GM23338 (cell line): ENCODE measurements around the gene THADA. TPM values are rescaled to one million over a fixed set of nuclear protein-coding genes. Genes with fewer than 3 reads are reported as not detected.

Experiments
- ATAC-seq: fragments of 200-7000 bp; cut with Tn5 transposase; 3 replicates; pipeline ENCODE4 v1.9.1; 2020
- DNase-seq: peaks from one replicate; pipeline ENCODE4 v3.0.0-alpha.2; 2015; ENCODE audit warnings: low spot score
- H2AFZ ChIP-seq: fragments of 200-600 bp; sonication (generic); 2 replicates; pipeline ENCODE4 v1.8.0; 2016; ENCODE audit warnings: antibody characterized with exemption, mild to moderate bottlenecking, moderate library complexity
- H3F3A ChIP-seq: fragments of 200-600 bp; sonication (generic); replicated peaks from 2 replicates; pipeline ENCODE4 v1.8.0; 2017; ENCODE audit warnings: antibody characterized with exemption, mixed run types, low read depth
- H3K27ac ChIP-seq: fragments of 200-600 bp; sonication (generic); 2 replicates; pipeline ENCODE4 v1.6.1; 2016; ENCODE audit warnings: low read depth
- H3K27me3 ChIP-seq: fragments of 200-600 bp; sonication (generic); 2 replicates; pipeline ENCODE4 v1.8.0; 2016; ENCODE audit warnings: mild to moderate bottlenecking, mixed run types, moderate library complexity; ENCODE audit not compliant: insufficient read depth
- H3K36me3 ChIP-seq: fragments of 200-600 bp; sonication (generic); 2 replicates; pipeline ENCODE4 v1.8.0; 2016; ENCODE audit warnings: mild to moderate bottlenecking; ENCODE audit not compliant: insufficient read depth
- H3K4me1 ChIP-seq: fragments of 200-600 bp; sonication (generic); 2 replicates; pipeline ENCODE4 v1.8.0; 2016; ENCODE audit warnings: mild to moderate bottlenecking, moderate library complexity; ENCODE audit not compliant: insufficient read depth
- H3K4me2 ChIP-seq: fragments of 200-600 bp; sonication (generic); 2 replicates; pipeline ENCODE4 v1.7.1; 2017; ENCODE audit warnings: mixed run types
- H3K4me3 ChIP-seq: fragments of 200-600 bp; sonication (generic); 2 replicates; pipeline ENCODE4 v1.6.1; 2016; ENCODE audit warnings: mixed run types
- H3K79me2 ChIP-seq: fragments of 200-600 bp; sonication (generic); replicated peaks from 2 replicates; pipeline ENCODE4 v1.8.0; 2017; ENCODE audit warnings: mild to moderate bottlenecking; ENCODE audit not compliant: insufficient read depth
- H3K9me2 ChIP-seq: fragments of 200-600 bp; sonication (generic); 2 replicates; pipeline ENCODE4 v1.8.0; 2017; ENCODE audit not compliant: insufficient read depth
- H4K20me1 ChIP-seq: fragments of 200-600 bp; sonication (generic); replicated peaks from 2 replicates; pipeline ENCODE4 v1.8.0; 2017; ENCODE audit warnings: mild to moderate bottlenecking; ENCODE audit not compliant: insufficient read depth
- H3K27ac Mint-ChIP-seq: 2 replicates; pipeline ENCODE4 v1.8.0; 2020; ENCODE audit warnings: inconsistent platforms, mild to moderate bottlenecking, moderate library complexity, mixed read lengths
- H3K27me3 Mint-ChIP-seq: 3 replicates; pipeline ENCODE4 v1.8.0; 2022; ENCODE audit warnings: low read depth, mild to moderate bottlenecking, moderate library complexity, mixed read lengths, inconsistent platforms; ENCODE audit not compliant: insufficient read depth, poor library complexity
- H3K36me3 Mint-ChIP-seq: 3 replicates; pipeline ENCODE4 v1.8.0; 2021; ENCODE audit warnings: low read depth, mild to moderate bottlenecking, inconsistent platforms, moderate library complexity, mixed read lengths
- H3K4me1 Mint-ChIP-seq: 3 replicates; pipeline ENCODE4 v1.8.0; 2020; ENCODE audit warnings: mild to moderate bottlenecking, inconsistent platforms, mixed read lengths
- H3K4me3 Mint-ChIP-seq: 3 replicates; pipeline ENCODE4 v1.8.0; 2021; ENCODE audit warnings: moderate library complexity, mild to moderate bottlenecking, inconsistent platforms, mixed read lengths
- H3K9me3 Mint-ChIP-seq: 3 replicates; pipeline ENCODE4 v1.8.0; 2020; ENCODE audit warnings: moderate library complexity, mild to moderate bottlenecking, inconsistent platforms, mixed read lengths
- CREB1 ChIP-seq: fragments of 250-450 bp; sonication (Bioruptor Pico); IDR thresholded peaks from 2 replicates; pipeline ENCODE4 v1.5.0; 2020; ENCODE audit warnings: low read depth, mild to moderate bottlenecking, moderate library complexity
- ETS1 ChIP-seq: IDR thresholded peaks from 2 replicates; pipeline ENCODE4 v1.6.1; 2016; ENCODE audit warnings: antibody characterized with exemption
- EZH2 ChIP-seq: fragments of 200-600 bp; sonication (generic); IDR thresholded peaks from one replicate; pipeline ENCODE4 v1.8.0; 2017; ENCODE audit warnings: antibody characterized with exemption, mild to moderate bottlenecking, low read depth; ENCODE audit not compliant: unreplicated experiment
- EZH2phosphoT487 ChIP-seq: fragments of 200-600 bp; sonication (generic); IDR thresholded peaks from one replicate; pipeline ENCODE4 v1.8.1; 2018; ENCODE audit warnings: antibody characterized with exemption; ENCODE audit not compliant: unreplicated experiment
- JUNB ChIP-seq: IDR thresholded peaks from one replicate; pipeline ENCODE4 v1.6.1; 2016; ENCODE audit warnings: antibody characterized with exemption; ENCODE audit not compliant: unreplicated experiment
- NANOG ChIP-seq: IDR thresholded peaks from 2 replicates; pipeline ENCODE4 v1.6.1; 2016; ENCODE audit warnings: antibody characterized with exemption, borderline replicate concordance
- POLR2AphosphoS5 ChIP-seq: IDR thresholded peaks from 2 replicates; pipeline ENCODE4 v1.6.1; 2016; ENCODE audit warnings: antibody characterized with exemption, low read depth
- STAT1 ChIP-seq: IDR thresholded peaks from one replicate; pipeline ENCODE4 v1.6.1; 2016; ENCODE audit warnings: antibody characterized with exemption; ENCODE audit not compliant: unreplicated experiment
- ZNF114 ChIP-seq: fragments of 250-450 bp; sonication (Bioruptor Pico); IDR thresholded peaks from 2 replicates; pipeline ENCODE4 v1.5.0; 2020; ENCODE audit warnings: mild to moderate bottlenecking, moderate library complexity
- ZNF331 ChIP-seq: fragments of 250-450 bp; sonication (Bioruptor Pico); IDR thresholded peaks from 2 replicates; pipeline ENCODE4 v1.5.0; 2020; ENCODE audit warnings: low read depth, mild to moderate bottlenecking, moderate library complexity
- ZNF462 ChIP-seq: fragments of 250-450 bp; sonication (Bioruptor Pico); IDR thresholded peaks from 2 replicates; pipeline ENCODE4 v1.5.0; 2020; ENCODE audit warnings: mild to moderate bottlenecking, moderate library complexity
- polyA plus RNA-seq: library from polyadenylated mRNA; unstranded; fragments of >200 nt; fragmentation: Nextera tagmentation; extraction: Ambion mirVana; gene quantifications from 2 replicates; pipeline ENCODE4 v1.2.1, GENCODE V29; 2016
- total RNA-seq: library from RNA; depleted of rRNA; stranded (reverse); fragments of >200 nt; shearing (Covaris generic); gene quantifications from 2 replicates; pipeline ENCODE4 v1.2.3, GENCODE V29; 2014
- TF ChIP-seq, protein P1 (sequence below): IDR thresholded peaks from one replicate; pipeline ENCODE4 v1.6.1; 2018; ENCODE audit warnings: antibody characterized with exemption; ENCODE audit not compliant: unreplicated experiment
- TF ChIP-seq, protein P2 (sequence below), 2 experiments: fragments of 200-600 bp in 1 of 2; sonication (generic) in 1 of 2; conservative IDR thresholded peaks; 2 replicates each; pipeline versions ENCODE4 v1.5.1 to v1.6.1; 2016 to 2017; ENCODE audit warnings: antibody characterized with exemption in 2 of 2, low read depth in 2 of 2, mild to moderate bottlenecking in 2 of 2, moderate library complexity in 1 of 2

THADA gene
- total and polyA plus RNA-seq, 2 experiments from 2014 or later, result 17.0 to 30.7 TPM

DNA sequence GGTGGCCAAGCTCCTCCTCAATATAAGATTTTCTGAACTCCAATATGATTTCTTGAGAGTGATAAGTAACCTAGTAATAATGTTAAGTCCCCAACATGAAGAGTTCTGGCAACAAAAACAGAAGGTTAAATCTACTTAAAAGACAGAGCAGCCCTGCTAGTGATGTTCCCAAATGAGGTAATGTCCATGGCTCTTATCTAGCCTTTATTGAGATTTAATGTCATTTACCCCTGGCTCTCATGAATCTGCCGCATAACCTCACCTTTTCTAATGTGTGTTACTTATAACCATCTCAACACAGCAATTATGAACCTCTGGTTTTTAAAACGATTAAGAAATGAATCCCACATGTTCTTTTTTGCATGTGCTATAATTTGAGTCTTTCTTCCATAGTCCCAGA is 201.9 kb downstream of the THADA start:
- H3K36me3 ChIP-seq, result no peaks in the 10 kb centered on the region; the same call in 1 of the 2 replicates
- Mint-ChIP-seq H3K4me1 (no peaks in the 10 kb centered on the region), H3K9me3 (no peaks in the 10 kb centered on the region), H3K27me3 (peaks cover 1% of the 10 kb centered on the region), H3K36me3 (no peaks in the 10 kb centered on the region), H3K27ac (no peak overlapping the region), H3K4me3 (no peak overlapping the region)
- no peak for TF ChIP-seq STAT1
- no peak for TF ChIP-seq ZNF331 (CRISPR knock-in tag)
- no peak for TF ChIP-seq NANOG
- TF ChIP-seq EZH2phosphoT487, result no peak
- TF ChIP-seq, protein P1, sequence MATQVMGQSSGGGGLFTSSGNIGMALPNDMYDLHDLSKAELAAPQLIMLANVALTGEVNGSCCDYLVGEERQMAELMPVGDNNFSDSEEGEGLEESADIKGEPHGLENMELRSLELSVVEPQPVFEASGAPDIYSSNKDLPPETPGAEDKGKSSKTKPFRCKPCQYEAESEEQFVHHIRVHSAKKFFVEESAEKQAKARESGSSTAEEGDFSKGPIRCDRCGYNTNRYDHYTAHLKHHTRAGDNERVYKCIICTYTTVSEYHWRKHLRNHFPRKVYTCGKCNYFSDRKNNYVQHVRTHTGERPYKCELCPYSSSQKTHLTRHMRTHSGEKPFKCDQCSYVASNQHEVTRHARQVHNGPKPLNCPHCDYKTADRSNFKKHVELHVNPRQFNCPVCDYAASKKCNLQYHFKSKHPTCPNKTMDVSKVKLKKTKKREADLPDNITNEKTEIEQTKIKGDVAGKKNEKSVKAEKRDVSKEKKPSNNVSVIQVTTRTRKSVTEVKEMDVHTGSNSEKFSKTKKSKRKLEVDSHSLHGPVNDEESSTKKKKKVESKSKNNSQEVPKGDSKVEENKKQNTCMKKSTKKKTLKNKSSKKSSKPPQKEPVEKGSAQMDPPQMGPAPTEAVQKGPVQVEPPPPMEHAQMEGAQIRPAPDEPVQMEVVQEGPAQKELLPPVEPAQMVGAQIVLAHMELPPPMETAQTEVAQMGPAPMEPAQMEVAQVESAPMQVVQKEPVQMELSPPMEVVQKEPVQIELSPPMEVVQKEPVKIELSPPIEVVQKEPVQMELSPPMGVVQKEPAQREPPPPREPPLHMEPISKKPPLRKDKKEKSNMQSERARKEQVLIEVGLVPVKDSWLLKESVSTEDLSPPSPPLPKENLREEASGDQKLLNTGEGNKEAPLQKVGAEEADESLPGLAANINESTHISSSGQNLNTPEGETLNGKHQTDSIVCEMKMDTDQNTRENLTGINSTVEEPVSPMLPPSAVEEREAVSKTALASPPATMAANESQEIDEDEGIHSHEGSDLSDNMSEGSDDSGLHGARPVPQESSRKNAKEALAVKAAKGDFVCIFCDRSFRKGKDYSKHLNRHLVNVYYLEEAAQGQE, result no peak
- TF ChIP-seq POLR2AphosphoS5, result no peak
- no peak for TF ChIP-seq EZH2
- no peak for TF ChIP-seq CREB1 (CRISPR knock-in tag)
- TF ChIP-seq ETS1, result no peak
- TF ChIP-seq ZNF462 (CRISPR knock-in tag), result no peak
- TF ChIP-seq ZNF114 (CRISPR knock-in tag), result no peak
- TF ChIP-seq, protein P2, sequence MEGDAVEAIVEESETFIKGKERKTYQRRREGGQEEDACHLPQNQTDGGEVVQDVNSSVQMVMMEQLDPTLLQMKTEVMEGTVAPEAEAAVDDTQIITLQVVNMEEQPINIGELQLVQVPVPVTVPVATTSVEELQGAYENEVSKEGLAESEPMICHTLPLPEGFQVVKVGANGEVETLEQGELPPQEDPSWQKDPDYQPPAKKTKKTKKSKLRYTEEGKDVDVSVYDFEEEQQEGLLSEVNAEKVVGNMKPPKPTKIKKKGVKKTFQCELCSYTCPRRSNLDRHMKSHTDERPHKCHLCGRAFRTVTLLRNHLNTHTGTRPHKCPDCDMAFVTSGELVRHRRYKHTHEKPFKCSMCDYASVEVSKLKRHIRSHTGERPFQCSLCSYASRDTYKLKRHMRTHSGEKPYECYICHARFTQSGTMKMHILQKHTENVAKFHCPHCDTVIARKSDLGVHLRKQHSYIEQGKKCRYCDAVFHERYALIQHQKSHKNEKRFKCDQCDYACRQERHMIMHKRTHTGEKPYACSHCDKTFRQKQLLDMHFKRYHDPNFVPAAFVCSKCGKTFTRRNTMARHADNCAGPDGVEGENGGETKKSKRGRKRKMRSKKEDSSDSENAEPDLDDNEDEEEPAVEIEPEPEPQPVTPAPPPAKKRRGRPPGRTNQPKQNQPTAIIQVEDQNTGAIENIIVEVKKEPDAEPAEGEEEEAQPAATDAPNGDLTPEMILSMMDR (conservative IDR thresholded peaks at IDR 0.05; ENCODE audit: low read depth in 2 of 2), result no peak
- TF ChIP-seq JUNB, result no peak
- H3F3A ChIP-seq, result no peaks in the 10 kb centered on the region
- H3K4me2 ChIP-seq, result no peak overlapping the region
- DNase-seq (no peak), ATAC-seq (no peak)
- H3K4me1 ChIP-seq, result no peaks in the 10 kb centered on the region
- H3K27ac ChIP-seq, result no peak overlapping the region
- no peak overlapping the region for H2AFZ ChIP-seq
- H3K27me3 ChIP-seq, result no peaks in the 10 kb centered on the region
- no peaks in the 10 kb centered on the region for H3K79me2 ChIP-seq
- peaks cover 5% of the 10 kb centered on the region; the same call in 1 of the 2 replicates for H3K9me2 ChIP-seq
- H4K20me1 ChIP-seq, result no peaks in the 10 kb centered on the region
- no peak overlapping the region for H3K4me3 ChIP-seq
